Activated CD8-positive, alpha-beta memory T cell treated with anti-CD3 and anti-CD28 coated beads, Interleukin-2, amount 50 U/mL, for 1 hour (primary cell): ENCODE data around the gene SHROOM2.
A peak's percentile ranks its signal among the peaks of the same experiment; 100 is the strongest.

Experiments used
- DNase-seq: peaks from one replicate; pipeline ENCODE4 v3.0.0-alpha.2; 2020; ENCODE audit errors: extremely low read depth

SHROOM2 gene

DNA sequence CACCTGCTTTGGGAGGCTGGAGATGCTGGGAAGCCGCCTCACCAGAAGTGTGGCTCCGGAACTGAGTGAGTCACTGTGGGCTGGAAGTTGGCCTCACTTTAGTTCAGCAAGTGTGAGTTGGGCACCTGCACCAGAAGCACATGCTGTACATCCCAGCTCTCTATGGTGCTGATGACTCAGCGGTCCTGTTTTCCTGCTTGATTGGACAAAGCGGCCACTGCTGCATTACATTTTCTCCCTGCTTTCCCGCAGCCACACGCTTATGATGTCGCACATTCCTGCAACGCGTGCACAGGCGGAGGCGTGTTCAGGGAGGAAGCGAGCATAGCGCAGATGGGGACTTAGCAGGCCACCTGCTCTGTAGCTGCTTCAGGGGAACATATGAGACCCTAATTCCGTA lies 154.2 kb downstream of the SHROOM2 start:
- DNase-seq: no peak

- DNase-seq: no peak
Observed at GRCh38 chrX:9942086-9942485, 155.9 kb downstream of the SHROOM2 start.

GRCh38 chrX:9943420-9943819 lies 157.2 kb downstream of the SHROOM2 start:
- no peak for DNase-seq

- no peak for DNase-seq
Observed at GRCh38 chrX:9947131-9947794, 161.0 kb downstream of the SHROOM2 start.

DNA sequence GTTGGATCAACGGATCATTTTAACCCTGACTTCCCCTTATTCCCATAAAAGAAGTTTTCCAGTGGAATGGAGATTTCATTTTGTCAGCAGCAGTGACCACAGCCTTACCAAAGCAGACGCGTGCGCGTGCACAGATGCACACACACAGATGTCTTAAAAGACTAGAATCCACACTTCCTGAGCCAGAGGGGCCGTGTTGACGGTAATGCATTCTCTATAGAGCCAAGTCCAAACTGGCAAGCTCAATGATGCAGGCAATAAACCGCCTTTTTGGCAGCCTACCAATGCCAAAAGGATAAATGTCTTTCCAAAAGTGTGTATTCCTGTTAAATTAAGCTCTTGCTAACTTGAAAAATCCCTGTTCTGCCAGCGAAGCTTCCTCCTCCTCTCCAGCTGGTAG lies 162.2 kb downstream of the SHROOM2 start:
- no peak for DNase-seq

GRCh38 chrX:9952300-9952699 lies 166.1 kb downstream of the SHROOM2 start:
- no peak for DNase-seq

DNA sequence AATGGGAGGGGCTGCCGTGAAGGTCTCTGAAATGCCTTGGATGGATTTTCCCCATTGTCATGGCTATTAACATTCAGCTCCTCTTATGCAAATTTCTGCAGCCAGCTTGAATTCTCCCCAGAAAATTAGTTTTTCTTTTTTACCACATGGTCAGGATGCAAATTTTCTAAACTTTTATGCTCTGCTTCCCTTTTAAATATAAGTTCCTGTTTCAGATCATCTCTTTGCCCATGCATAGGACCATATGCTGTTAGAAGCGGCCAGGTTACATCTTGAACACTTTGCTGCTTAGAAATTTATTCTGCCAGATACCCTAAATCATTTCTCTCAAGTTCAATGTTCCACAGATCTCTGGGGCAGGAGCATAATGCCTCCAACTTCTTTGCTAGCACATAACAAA lies 167.2 kb downstream of the SHROOM2 start:
- no peak for DNase-seq

DNA sequence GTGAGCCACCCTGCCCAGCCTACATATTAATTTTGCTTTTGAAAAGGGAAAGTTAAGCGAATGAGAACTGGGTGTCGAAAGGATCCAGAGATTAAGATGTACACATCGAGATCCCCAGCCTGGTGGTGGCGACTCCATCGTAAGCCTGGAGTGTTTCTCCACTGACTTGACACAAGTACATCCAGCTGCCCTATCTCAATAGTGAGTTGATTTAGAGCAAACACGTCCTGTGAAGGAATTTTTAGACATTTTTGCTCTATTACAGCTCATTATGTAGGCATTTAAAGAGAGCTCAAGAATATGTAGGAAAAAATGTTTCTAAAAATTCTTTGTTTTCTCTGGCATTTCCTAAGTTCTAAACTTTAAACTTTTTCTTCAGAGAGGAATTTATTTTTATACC lies 169.3 kb downstream of the SHROOM2 start:
- DNase-seq: no peak

GRCh38 chrX:9957743-9958142 lies 171.5 kb downstream of the SHROOM2 start:
- DNase-seq: no peak

GRCh38 chrX:9958183-9958582 lies 172.0 kb downstream of the SHROOM2 start:
- no peak for DNase-seq

- no peak for DNase-seq
Observed at GRCh38 chrX:9961750-9962149, 175.5 kb downstream of the SHROOM2 start.

- DNase-seq: no peak
Observed at GRCh38 chrX:9966775-9967408, 180.7 kb downstream of the SHROOM2 start, which contains the start of gene CLDN34. TSS of gene CLDN34 (plus strand) at chrX:9967358. CDS start at chrX:9967358, 0 bp downstream.

DNA sequence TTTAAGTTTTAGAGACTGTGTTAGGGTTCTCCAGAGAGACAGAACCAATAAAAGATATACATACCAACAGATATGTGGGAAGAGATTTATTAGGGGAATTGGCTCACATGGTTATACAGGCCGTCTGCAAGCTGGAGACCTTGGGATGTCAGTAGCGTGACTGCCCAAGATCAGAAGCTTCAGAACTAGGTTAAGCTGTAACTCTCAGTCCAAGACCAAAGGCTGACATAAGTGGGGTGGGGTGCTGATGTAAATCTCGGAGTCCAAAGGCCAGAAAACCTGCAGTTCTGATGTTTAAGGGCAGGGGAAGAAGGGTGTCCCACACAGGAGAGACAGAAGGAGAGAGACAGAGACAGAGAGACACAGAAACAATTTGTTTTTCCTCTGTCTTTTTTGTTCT lies 191.4 kb downstream of the SHROOM2 start:
- no peak for DNase-seq

DNA sequence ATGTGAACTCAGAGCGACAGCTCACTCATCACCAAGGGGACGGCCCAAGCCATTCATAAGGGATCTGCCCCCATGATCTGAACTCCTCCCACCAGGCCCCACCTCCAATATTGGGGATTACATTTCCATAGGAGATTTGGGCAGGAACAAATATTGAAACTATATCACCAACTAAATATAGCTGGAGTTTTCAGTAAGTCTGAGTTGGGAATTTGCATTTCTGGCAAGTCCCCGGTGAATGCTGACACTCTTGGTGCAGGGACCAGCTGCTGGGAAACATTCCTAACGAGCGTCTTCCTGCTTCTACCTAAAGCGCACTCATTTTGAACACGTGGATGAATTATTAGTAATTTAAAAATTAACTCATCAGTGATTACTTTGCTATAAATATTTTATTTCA lies 194.2 kb downstream of the SHROOM2 start:
- no peak for DNase-seq

- DNase-seq: no peak
Observed at GRCh38 chrX:9980927-9981326, 194.7 kb downstream of the SHROOM2 start.

GRCh38 chrX:9983441-9983840 lies 197.2 kb downstream of the SHROOM2 start:
- DNase-seq: no peak

- no peak for DNase-seq
Observed at GRCh38 chrX:9983846-9984245, 197.6 kb downstream of the SHROOM2 start.

DNA sequence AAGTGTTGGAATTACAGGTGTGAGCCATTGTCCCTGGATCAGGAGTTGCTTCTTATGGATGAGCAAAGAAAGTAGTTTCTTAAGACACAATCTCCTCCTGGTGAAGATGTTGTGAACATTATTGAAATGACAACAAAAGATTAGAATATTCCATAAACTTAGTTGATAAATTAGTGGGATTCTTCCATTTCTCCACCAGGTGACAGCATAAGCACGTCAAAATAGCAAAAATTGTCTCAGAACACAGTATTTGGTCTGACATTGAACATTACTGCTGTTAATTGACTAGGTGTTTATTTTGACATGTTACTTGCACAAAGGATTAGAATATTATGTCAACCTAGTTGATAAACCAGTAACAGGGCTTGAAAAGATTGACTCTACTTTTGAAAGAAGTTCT lies 202.5 kb downstream of the SHROOM2 start:
- DNase-seq: no peak

- DNase-seq: no peak
Observed at GRCh38 chrX:9992061-9992460, 205.8 kb downstream of the SHROOM2 start.

- DNase-seq: no peak
Observed at GRCh38 chrX:9992724-9993123, 206.5 kb downstream of the SHROOM2 start.

- DNase-seq: peak; percentile 62
Observed at GRCh38 chrX:9995855-9996339, 209.7 kb downstream of the SHROOM2 start.

DNA sequence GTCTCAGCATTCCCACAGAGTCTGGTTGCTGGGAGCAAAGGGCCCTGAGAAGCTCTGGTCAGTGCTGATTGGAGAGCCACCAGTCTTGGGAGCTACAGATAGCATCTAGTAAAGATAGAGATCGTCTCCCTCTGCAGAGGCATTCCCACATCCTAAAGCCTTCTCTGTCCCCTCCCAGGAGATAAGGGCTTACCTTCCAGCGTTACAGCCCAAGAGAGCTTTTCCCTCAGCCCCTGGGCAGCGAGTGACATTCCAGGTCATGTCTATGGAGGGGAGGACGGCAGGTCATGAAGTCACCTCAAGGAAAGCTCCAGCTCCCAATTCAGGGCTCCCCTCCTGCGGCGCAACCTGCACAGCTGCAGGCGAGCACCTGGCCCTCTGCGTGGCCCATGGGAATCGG lies 210.8 kb downstream of the SHROOM2 start:
- DNase-seq: no peak

DNA sequence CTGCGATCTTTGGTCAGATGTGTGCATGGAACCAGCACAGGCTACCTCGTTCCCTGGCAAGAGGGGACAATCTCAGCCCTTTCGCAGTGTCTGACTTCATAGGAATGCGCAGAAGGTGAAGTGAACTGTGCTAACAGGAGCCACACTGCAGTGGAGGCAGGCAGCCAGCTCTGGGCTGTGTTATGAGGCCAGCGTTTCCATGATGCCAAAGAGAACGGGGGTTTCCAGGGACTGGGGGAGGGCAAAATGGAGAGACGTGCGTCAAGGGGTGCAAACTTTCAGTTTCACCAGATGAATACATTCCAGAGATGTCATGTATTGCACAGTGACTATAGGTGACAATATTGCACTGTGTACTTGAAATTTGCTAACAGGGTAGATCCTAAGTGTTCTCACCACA lies 211.3 kb downstream of the SHROOM2 start:
- no peak for DNase-seq
